Ovary (tissue), 9 donors: ENCODE measurements around the gene HMGCS1. TPM values are rescaled to one million over a fixed set of nuclear protein-coding genes. Genes with fewer than 3 reads are reported as not detected.

Source experiments
- DNase-seq, 5 donors: peaks; one replicate each; pipeline ENCODE4 v3.0.0-alpha.2; 2019 to 2020
- H3K27ac ChIP-seq, 2 donors: fragments of 200-600 bp; one replicate each; pipeline versions ENCODE4 v1.5.1 to v1.8.0; 2019 to 2022
- H3K27me3 ChIP-seq: fragments of 200-600 bp; one replicate; pipeline ENCODE4 v1.8.0; 2022
- H3K36me3 ChIP-seq: fragments of 200-600 bp; sonication (generic); one replicate; pipeline ENCODE4 v1.5.1; 2019
- H3K4me1 ChIP-seq: one replicate; pipeline ENCODE4 v1.8.1; 2013; ENCODE audit warnings: mild to moderate bottlenecking, moderate library complexity; ENCODE audit not compliant: insufficient read depth
- H3K4me3 ChIP-seq: fragments of 200-600 bp; sonication (generic); one replicate; pipeline ENCODE4 v1.5.1; 2017
- H3K9me3 ChIP-seq, 2 donors: fragments of 200-600 bp in 1 of 2; sonication (generic) in 1 of 2; one replicate each; pipeline versions ENCODE4 v1.5.1 to v1.8.1; 2013 to 2019; ENCODE audit warnings: mild to moderate bottlenecking in 1 of 2, moderate library complexity in 1 of 2
- EP300 ChIP-seq: sonication (generic); formaldehyde crosslinking; IDR thresholded peaks from one replicate; pipeline ENCODE4 v1.6.1; 2017; ENCODE audit warnings: antibody characterized with exemption
- POLR2A ChIP-seq: fragments of 450-650 bp; IDR thresholded peaks from one replicate; pipeline ENCODE4 v1.6.1; 2017; ENCODE audit warnings: antibody characterized with exemption, mild to moderate bottlenecking, moderate library complexity
- WGBS, 3 donors: extraction: QIAGEN DNeasy Blood & Tissue Kit in 1 of 3; methylation state at CpG; one replicate each; pipeline versions ENCODE4 v1.1.5 to v1.1.7; 2013 to 2017; 5-methylcytosine and 5-hydroxymethylcytosine counted together
- intact Hi-C, 4 donors: fragments of 100-400 bp; cut with DNase I; formaldehyde crosslinking; loops; one replicate each; pipeline versions ENCODE4 v1.11.0 to v1.15.1; 2022 to 2023
- polyA plus RNA-seq, 2 donors: library from polyadenylated mRNA; stranded (reverse); fragments of 200-250 nt in 1 of 2; fragments of 350-450 nt in 1 of 2; fragmentation: Illumina TruSeq in 1 of 2; extraction: RNeasy Lipid Tissue Mini Kit (QIAGEN cat#74804) in 1 of 2; gene quantifications; one replicate each; pipeline ENCODE4 v1.2.3, GENCODE V29; 2013 to 2014
- total RNA-seq, 7 donors: library from RNA; depleted of rRNA in 2 of 7; stranded (reverse); fragments of >200 nt in 2 of 7; fragmentation: NEBNext Ultra II Directional in 3 of 7; extraction: Animal tissue kit (Norgen Biotek cat#: 25700) in 3 of 7; gene quantifications; one replicate each; pipeline versions ENCODE4 v1.1.0 to v1.2.4, GENCODE V29; 2016 to 2023
- TF ChIP-seq, protein P1 (sequence below), 3 donors: fragments of 450-650 bp in 2 of 3; fragments of 200-600 bp in 1 of 3; IDR thresholded peaks; one replicate each; pipeline versions ENCODE4 v1.5.1 to v1.8.0; 2016 to 2022; ENCODE audit warnings: antibody characterized with exemption in 3 of 3, mild to moderate bottlenecking in 1 of 3
- donor health status: DM: no; HTN: no; CAD: no; lungs with moderate emphysema.
- donor health status: DM: no; HTN: no; CAD: no.
- donor health status: Bipolar disorder and iron deficiency.
- donor health status: DM: yes; HTN: yes; CAD: no.
- donor health status: DM: no; HTN: no; CAD: no.
- donor health status: DM: yes; HTN: yes; CAD: no.

The HMGCS1 gene
- total and polyA plus RNA-seq, 9 donors, result 14.4 to 248 (median 33.6) TPM

DNA sequence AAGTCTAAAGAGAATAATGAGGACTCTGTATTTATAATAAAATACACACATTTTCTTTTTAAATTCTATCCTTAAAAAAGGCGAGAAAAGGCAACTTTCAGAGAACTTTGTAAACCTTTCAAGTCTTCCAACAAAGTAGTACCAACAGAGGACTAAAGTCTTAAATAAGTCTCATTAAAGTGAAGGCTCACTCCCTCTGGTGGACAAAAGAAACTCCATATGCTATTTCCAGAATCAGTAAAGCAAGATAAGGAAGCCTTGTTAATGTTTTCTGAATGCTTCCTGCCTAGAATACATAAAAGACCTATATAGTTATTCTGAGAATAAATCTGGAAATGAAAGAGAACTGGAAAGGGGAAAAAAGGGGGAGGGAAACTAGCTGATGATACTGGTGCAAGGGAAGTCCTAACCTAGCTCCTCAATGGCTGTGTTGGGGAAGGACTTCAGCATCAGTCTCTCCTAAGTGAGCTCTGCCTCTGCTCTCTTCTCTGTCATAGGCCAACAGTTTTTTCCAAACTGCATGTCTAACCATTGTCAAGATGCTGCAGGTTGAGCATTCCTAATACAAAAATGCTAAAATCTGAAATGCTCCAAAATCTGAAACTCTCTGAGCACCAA lies 7.2 kb downstream of the HMGCS1 start:
- Histone ChIP-seq H3K36me3 (no peaks in the 10 kb centered on the region), H3K27me3 (no peaks in the 10 kb centered on the region), H3K9me3 (no peaks in the 10 kb centered on the region), H3K27ac (no peak overlapping the region), H3K4me3 (no peak overlapping the region), H3K4me1 (peaks cover 7% of the 10 kb centered on the region)
- no peak for DNase-seq
- 85 to 91% (median 90%) methylated on average over 1 of the region's 1 CpG for WGBS, 3 donors
- intact Hi-C loops, result no loop called here
- TF ChIP-seq, protein P1, sequence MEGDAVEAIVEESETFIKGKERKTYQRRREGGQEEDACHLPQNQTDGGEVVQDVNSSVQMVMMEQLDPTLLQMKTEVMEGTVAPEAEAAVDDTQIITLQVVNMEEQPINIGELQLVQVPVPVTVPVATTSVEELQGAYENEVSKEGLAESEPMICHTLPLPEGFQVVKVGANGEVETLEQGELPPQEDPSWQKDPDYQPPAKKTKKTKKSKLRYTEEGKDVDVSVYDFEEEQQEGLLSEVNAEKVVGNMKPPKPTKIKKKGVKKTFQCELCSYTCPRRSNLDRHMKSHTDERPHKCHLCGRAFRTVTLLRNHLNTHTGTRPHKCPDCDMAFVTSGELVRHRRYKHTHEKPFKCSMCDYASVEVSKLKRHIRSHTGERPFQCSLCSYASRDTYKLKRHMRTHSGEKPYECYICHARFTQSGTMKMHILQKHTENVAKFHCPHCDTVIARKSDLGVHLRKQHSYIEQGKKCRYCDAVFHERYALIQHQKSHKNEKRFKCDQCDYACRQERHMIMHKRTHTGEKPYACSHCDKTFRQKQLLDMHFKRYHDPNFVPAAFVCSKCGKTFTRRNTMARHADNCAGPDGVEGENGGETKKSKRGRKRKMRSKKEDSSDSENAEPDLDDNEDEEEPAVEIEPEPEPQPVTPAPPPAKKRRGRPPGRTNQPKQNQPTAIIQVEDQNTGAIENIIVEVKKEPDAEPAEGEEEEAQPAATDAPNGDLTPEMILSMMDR (IDR thresholded peaks at IDR 0.05), result peak in 1 of 3 donors; percentile 27
- TF ChIP-seq EP300 (no peak), POLR2A (no peak)

DNA sequence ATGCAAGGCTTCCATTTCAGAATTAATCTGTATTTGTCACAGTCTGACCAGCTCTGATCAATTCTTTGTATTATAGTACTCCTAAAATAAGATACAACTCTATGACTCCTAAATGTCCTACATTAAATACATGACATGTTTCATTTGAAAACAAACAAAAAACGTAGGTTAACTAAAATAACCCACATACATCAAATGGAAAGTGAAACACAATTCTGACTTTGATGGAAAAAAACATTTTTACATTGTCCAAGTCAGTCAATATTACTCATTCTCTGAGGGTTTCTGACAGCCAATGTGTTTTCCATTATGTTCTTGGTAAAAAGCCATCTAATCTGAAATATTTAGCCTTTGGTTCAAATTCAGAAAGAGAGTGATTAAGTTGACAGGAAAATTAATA lies 8.7 kb downstream of the HMGCS1 start:
- intact Hi-C loops, result no loop called here
- WGBS, 3 donors, result 49 to 70% (median 54%) methylated on average over 1 of the region's 1 CpG
- Histone ChIP-seq H3K27ac (no peak overlapping the region), H3K9me3 (no peaks in the 10 kb centered on the region), H3K4me3 (no peak overlapping the region), H3K4me1 (peaks cover 7% of the 10 kb centered on the region), H3K27me3 (no peaks in the 10 kb centered on the region), H3K36me3 (no peaks in the 10 kb centered on the region)
- DNase-seq, result no peak
- no peak for TF ChIP-seq EP300
- TF ChIP-seq, protein P1 (IDR thresholded peaks at IDR 0.05), result no peak
- no peak for TF ChIP-seq POLR2A

DNA sequence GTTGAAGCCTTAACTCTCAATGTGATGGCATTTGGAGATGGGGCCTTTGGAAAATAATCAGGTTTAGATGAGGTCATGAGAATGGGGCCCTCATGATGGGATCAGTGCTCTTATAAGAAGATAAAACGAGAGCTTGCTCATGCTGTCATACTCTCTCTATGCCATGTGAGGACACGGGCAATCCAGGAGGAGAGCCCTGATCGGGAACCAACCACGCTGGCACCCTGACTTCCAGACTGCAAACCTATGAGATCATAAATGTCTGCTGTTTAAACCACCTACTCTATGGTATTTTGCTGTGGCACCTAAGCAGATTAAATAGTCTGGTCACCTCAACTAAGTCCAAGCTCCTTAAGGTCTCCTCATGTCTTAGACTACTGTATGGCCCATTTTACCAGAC lies 10.0 kb downstream of the HMGCS1 start:
- intact Hi-C loops, result no loop called here
- TF ChIP-seq, protein P1 (IDR thresholded peaks at IDR 0.05), result no peak
- TF ChIP-seq POLR2A (no peak), EP300 (no peak)

DNA sequence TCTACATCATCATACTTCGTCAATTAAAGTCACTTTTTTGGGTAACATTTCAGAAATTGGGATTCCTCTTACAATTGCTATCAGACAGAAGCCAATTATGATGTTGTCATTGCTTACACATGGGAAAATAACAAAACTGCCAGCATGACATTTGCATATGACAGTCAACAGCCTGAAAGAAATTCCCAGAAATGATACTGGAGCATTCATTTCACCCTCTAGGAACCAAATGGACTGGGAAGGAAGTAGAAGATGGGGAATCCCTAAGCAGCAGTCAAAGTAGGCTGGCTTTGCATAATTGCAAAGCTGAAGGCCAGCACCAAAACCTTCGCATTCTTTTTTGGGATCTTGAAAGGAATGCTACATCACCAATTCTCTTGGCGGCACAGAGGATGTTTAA lies 10.7 kb downstream of the HMGCS1 start:
- no peak for DNase-seq
- intact Hi-C loops, result no loop called here
- Histone ChIP-seq H3K4me1 (peaks cover 4% of the 10 kb centered on the region), H3K27ac (no peak overlapping the region), H3K4me3 (no peak overlapping the region), H3K36me3 (no peaks in the 10 kb centered on the region), H3K9me3 (no peaks in the 10 kb centered on the region), H3K27me3 (no peaks in the 10 kb centered on the region)
- TF ChIP-seq POLR2A, result no peak
- WGBS, 3 donors, result 95 to 99% (median 98%) methylated on average over 3 of the region's 3 CpGs

More for the DNA sequence above, 10.0 kb downstream of the HMGCS1 start:
- peaks cover 4% of the 10 kb centered on the region for H3K4me1 ChIP-seq
- no peaks in the 10 kb centered on the region for H3K36me3 ChIP-seq
- no peak overlapping the region for H3K4me3 ChIP-seq
- 88 to 94% (median 94%) methylated on average over 4 of the region's 4 CpGs for WGBS, 3 donors
- no peaks in the 10 kb centered on the region for H3K27me3 ChIP-seq
- H3K27ac ChIP-seq, result no peak overlapping the region
- H3K9me3 ChIP-seq, result no peaks in the 10 kb centered on the region
- DNase-seq, result no peak

DNA sequence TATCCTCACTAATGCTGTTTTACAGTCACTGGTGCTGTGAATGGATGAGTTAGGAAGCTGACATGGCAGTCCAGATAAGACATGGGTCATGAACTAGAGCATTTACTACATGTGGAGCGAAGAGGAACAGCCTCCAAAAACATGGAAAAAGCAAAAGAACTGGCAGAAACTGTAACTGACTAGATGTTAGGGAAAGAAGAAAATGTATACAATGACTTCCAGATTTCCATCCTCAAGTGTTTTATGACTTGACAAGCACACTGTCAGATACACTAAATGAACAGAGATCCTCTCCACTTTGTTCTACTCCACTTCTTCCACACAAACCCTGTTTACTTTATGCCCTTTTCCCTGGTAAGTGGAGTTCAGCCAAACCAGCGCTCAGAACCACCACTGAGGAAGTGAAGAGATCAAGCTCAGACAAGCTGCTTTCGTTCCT lies 11.5 kb downstream of the HMGCS1 start:
- Histone ChIP-seq H3K4me3 (no peak overlapping the region), H3K27ac (no peak overlapping the region), H3K27me3 (no peaks in the 10 kb centered on the region), H3K4me1 (peaks cover 4% of the 10 kb centered on the region), H3K36me3 (no peaks in the 10 kb centered on the region), H3K9me3 (no peaks in the 10 kb centered on the region)
- 86 to 89% (median 89%) methylated on average over 3 of the region's 3 CpGs for WGBS, 3 donors
- intact Hi-C loops, result no loop called here
- no peak for DNase-seq
- TF ChIP-seq POLR2A, result no peak
